Glomerular endothelial cell (primary cell): ENCODE measurements around the gene VWDE. TPM values are rescaled to one million over a fixed set of nuclear protein-coding genes. Genes with fewer than 3 reads are reported as not detected.

Experiments used
- DNase-seq: peaks from one replicate; pipeline ENCODE4 v3.0.0-alpha.2; 2011; ENCODE audit warnings: low read depth, low spot score; ENCODE audit errors: extremely low read depth
- total RNA-seq: library from RNA; depleted of rRNA; stranded (reverse); fragments of >200 nt; gene quantifications from 2 replicates; pipeline ENCODE4 v1.2.3, GENCODE V29; 2015

VWDE gene
- total RNA-seq, 1 donor from 2014 or later, result 0.35 TPM

GRCh38 chr7:12291870-12292269, 111.8 kb downstream of the VWDE start:
- no peak for DNase-seq

GRCh38 chr7:12290761-12291160, 112.9 kb downstream of the VWDE start:
- no peak for DNase-seq

DNA sequence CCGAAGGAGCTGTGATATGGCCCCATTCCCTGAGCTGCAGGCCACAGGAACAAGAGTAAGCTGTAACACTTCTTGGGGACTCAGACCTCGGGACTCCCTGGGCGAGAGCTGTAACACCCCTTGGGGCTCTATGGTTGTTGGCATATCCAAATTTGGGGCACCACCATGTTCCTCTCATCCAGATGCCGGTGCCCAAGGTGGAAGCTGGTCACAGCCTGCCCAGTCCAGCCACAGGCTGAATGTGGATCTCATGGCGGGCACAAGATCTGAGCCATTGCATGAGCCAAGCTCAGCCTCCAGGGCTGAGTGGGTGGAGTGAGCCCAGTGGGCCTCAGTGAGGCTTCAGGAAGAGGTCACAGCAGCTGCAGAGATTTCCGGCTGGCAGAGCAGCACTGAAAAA, 113.7 kb downstream of the VWDE start:
- no peak for DNase-seq

GRCh38 chr7:12287901-12288300, 115.8 kb downstream of the VWDE start:
- no peak for DNase-seq

GRCh38 chr7:12281038-12281437, 122.6 kb downstream of the VWDE start:
- DNase-seq, result no peak

Other genes with a start within 250 kb of the VWDE start
- 42.5 and 44.9 TPM in 2 replicates for gene TMEM106B, start 192.6 kb downstream of the VWDE start, total RNA-seq
- gene SCIN, start 166.9 kb upstream of the VWDE start, total RNA-seq, result 0.35 and 0.58 TPM in 2 replicates